HCT116 (cell line): ENCODE results near the gene HMGCL. TPM values are rescaled to one million over a fixed set of nuclear protein-coding genes. Genes with fewer than 3 reads are reported as not detected.

Experiments used
- ATAC-seq: fragments of 200-7000 bp; cut with Tn5 transposase; 2 replicates; pipeline ENCODE4 v1.9.1; 2020; ENCODE audit warnings: mild to moderate bottlenecking, moderate library complexity
- BruUV-seq: library from RNA; stranded (reverse); fragments of 400-500 nt; replicated peaks from 2 replicates; lab custom pipeline; 2021; lab: Mats Ljungman, UMichigan
- CTCF ChIA-PET: fragments of 300-600 bp; sonication (Branson Sonifier 250); formaldehyde crosslinking; loops from one replicate; lab custom pipeline; 2021; ENCODE audit warnings: antibody characterized with exemption; lab: Charles Lee
- POLR2A ChIA-PET: fragments of 300-600, 350-600 bp; sonication (Branson Sonifier 250); formaldehyde crosslinking; loops from one replicate; lab custom pipeline; 2021; ENCODE audit warnings: antibody characterized with exemption; lab: Charles Lee
- RAD21 ChIA-PET, 2 experiments: fragments of 300-600 bp; sonication (Branson Sonifier 250); formaldehyde crosslinking; loops; one replicate each; lab custom pipeline; 2023; ENCODE audit warnings: low total read pairs in 2 of 2; ENCODE audit not compliant: uncharacterized antibody in 2 of 2, unreplicated experiment in 2 of 2, low non-redundant PET in 1 of 2; lab: Charles Lee
- DNase-seq: peaks from one replicate; pipeline ENCODE4 v3.0.0-alpha.2; 2010; ENCODE audit warnings: low read depth, low spot score
- H2AFZ ChIP-seq: fragments of 200-600 bp; shearing (Covaris generic), sonication (generic); 2 replicates; pipeline ENCODE4 v1.6.1; 2017; ENCODE audit warnings: low read depth, mixed run types, mixed read lengths, antibody characterized with exemption, low read length; ENCODE audit not compliant: poor library complexity, severe bottlenecking
- H3K27ac ChIP-seq: 2 replicates; pipeline ENCODE4 v1.5.1; 2012; ENCODE audit warnings: low read depth, low read length
- H3K27me3 ChIP-seq: fragments of 200-600 bp; sonication (generic); 2 replicates; pipeline ENCODE4 v1.6.1; 2016; ENCODE audit warnings: mixed run types, low read length, mixed read lengths; ENCODE audit not compliant: insufficient read depth
- H3K36me3 ChIP-seq, 2 experiments: fragments of 200-500 bp in 1 of 2; fragments of 200-600 bp in 1 of 2; sonication (Bioruptor generic) in 1 of 2; sonication (generic) in 1 of 2; 2 replicates each; pipeline versions ENCODE4 v1.5.1 to v1.6.1; 2014 to 2016; ENCODE audit warnings: low read length in 2 of 2, inconsistent platforms in 1 of 2, mixed read lengths in 1 of 2, mixed run types in 1 of 2; ENCODE audit not compliant: insufficient read depth in 2 of 2, control insufficient read depth in 1 of 2
- H3K4me1 ChIP-seq, 2 experiments: fragments of 200-600 bp in 1 of 2; sonication (generic) in 1 of 2; 2 replicates each; pipeline versions ENCODE4 v1.5.1 to v1.6.1; 2012 to 2017; ENCODE audit warnings: low read length in 2 of 2, inconsistent platforms in 1 of 2, mild to moderate bottlenecking in 1 of 2, mixed read lengths in 1 of 2, mixed run types in 1 of 2, moderate library complexity in 1 of 2; ENCODE audit not compliant: insufficient read depth in 2 of 2, control insufficient read depth in 1 of 2
- H3K4me2 ChIP-seq: fragments of 200-600 bp; sonication (generic); 2 replicates; pipeline ENCODE4 v1.6.1; 2017; ENCODE audit warnings: mixed run types, low read length, mixed read lengths
- H3K4me3 ChIP-seq, 2 experiments: fragments of 200-600 bp in 1 of 2; sonication (generic) in 1 of 2; replicated peaks in 1 of 2; 2 replicates each; pipeline ENCODE4 v1.5.1; 2011 to 2016; ENCODE audit warnings: low read length in 2 of 2, control low read depth in 1 of 2, low read depth in 1 of 2, mild to moderate bottlenecking in 1 of 2, mixed read lengths in 1 of 2, mixed run types in 1 of 2
- H3K79me2 ChIP-seq: fragments of 200-600 bp; sonication (generic); 2 replicates; pipeline ENCODE4 v1.6.1; 2017; ENCODE audit warnings: mild to moderate bottlenecking, mixed run types, low read length, moderate library complexity, mixed read lengths; ENCODE audit not compliant: insufficient read depth
- H3K9ac ChIP-seq: fragments of 200-600 bp; sonication (generic); 2 replicates; pipeline ENCODE4 v1.6.1; 2016; ENCODE audit warnings: low read length, mixed read lengths
- H3K9me2 ChIP-seq: fragments of 200-600 bp; sonication (generic), shearing (Covaris generic); 2 replicates; pipeline ENCODE4 v1.6.1; 2017; ENCODE audit warnings: mixed run types, mild to moderate bottlenecking, moderate library complexity; ENCODE audit not compliant: insufficient read depth
- H3K9me3 ChIP-seq, 2 experiments: fragments of 200-500 bp in 1 of 2; fragments of 200-600 bp in 1 of 2; sonication (Bioruptor generic) in 1 of 2; sonication (generic) in 1 of 2; 2 replicates each; pipeline ENCODE4 v1.6.1; 2014 to 2017; ENCODE audit warnings: low read length in 2 of 2, mixed read lengths in 2 of 2, inconsistent platforms in 1 of 2, low read depth in 1 of 2, mild to moderate bottlenecking in 1 of 2, mixed run types in 1 of 2, moderate library complexity in 1 of 2; ENCODE audit not compliant: control insufficient read depth in 1 of 2, insufficient read depth in 1 of 2
- H4K20me1 ChIP-seq: fragments of 200-600 bp; sonication (generic), shearing (Covaris generic); 2 replicates; pipeline ENCODE4 v1.6.1; 2017; ENCODE audit warnings: mixed run types, mild to moderate bottlenecking, moderate library complexity; ENCODE audit not compliant: insufficient read depth
- ATF3 ChIP-seq: IDR thresholded peaks from 2 replicates; pipeline ENCODE4 v1.6.1; 2012
- CBX3 ChIP-seq: IDR thresholded peaks from 2 replicates; pipeline ENCODE4 v1.6.1; 2012; ENCODE audit warnings: low read depth
- CEBPB ChIP-seq: IDR thresholded peaks from 2 replicates; pipeline ENCODE4 v1.6.1; 2012; ENCODE audit warnings: low read depth
- CTCF ChIP-seq, 3 experiments: fragments of 200-600 bp in 1 of 3; sonication (generic) in 1 of 3; IDR thresholded peaks in 2 of 3; conservative IDR thresholded peaks in 1 of 3; 2 replicates each; pipeline ENCODE4 v1.5.1; 2012 to 2017; ENCODE audit warnings: low read depth in 2 of 3, low read length in 2 of 3, antibody characterized with exemption in 1 of 3, borderline replicate concordance in 1 of 3, control low read depth in 1 of 3, mild to moderate bottlenecking in 1 of 3, mixed read lengths in 1 of 3, mixed run types in 1 of 3, moderate library complexity in 1 of 3; ENCODE audit not compliant: insufficient read depth in 1 of 3
- EGR1 ChIP-seq: IDR thresholded peaks from 2 replicates; pipeline ENCODE4 v1.6.1; 2012; ENCODE audit warnings: low read depth
- ELF1 ChIP-seq: IDR thresholded peaks from 2 replicates; pipeline ENCODE4 v1.6.1; 2012; ENCODE audit warnings: low read depth, borderline replicate concordance
- EZH2 ChIP-seq: fragments of 200-600 bp; sonication (generic); IDR thresholded peaks from 2 replicates; pipeline ENCODE4 v1.6.1; 2017; ENCODE audit warnings: antibody characterized with exemption, mixed run types
- EZH2phosphoT487 ChIP-seq: fragments of 200-600 bp; IDR thresholded peaks from 2 replicates; pipeline ENCODE4 v1.6.1; 2018; ENCODE audit warnings: antibody characterized with exemption, borderline replicate concordance
- FOSL1 ChIP-seq: IDR thresholded peaks from 2 replicates; pipeline ENCODE4 v1.6.1; 2012; ENCODE audit warnings: low read depth
- JUND ChIP-seq: IDR thresholded peaks from 2 replicates; pipeline ENCODE4 v1.6.1; 2012
- MAX ChIP-seq: IDR thresholded peaks from 2 replicates; pipeline ENCODE4 v1.6.1; 2012
- POLR2A ChIP-seq: IDR thresholded peaks from 2 replicates; pipeline ENCODE4 v1.7.0; 2011; ENCODE audit warnings: borderline replicate concordance; ENCODE audit not compliant: insufficient read depth, insufficient read length; ENCODE audit errors: extremely low read depth
- POLR2AphosphoS5 ChIP-seq: IDR thresholded peaks from 2 replicates; pipeline ENCODE4 v1.6.1; 2011; ENCODE audit warnings: mild to moderate bottlenecking, low read depth, low read length, moderate library complexity
- RAD21 ChIP-seq: IDR thresholded peaks from 2 replicates; pipeline ENCODE4 v1.6.1; 2012; ENCODE audit warnings: low read depth, mild to moderate bottlenecking
- SIN3A ChIP-seq: IDR thresholded peaks from 2 replicates; pipeline ENCODE4 v1.6.1; 2012; ENCODE audit warnings: low read depth
- SP1 ChIP-seq: IDR thresholded peaks from 2 replicates; pipeline ENCODE4 v1.6.1; 2012; ENCODE audit warnings: low read depth
- SRF ChIP-seq: IDR thresholded peaks from 2 replicates; pipeline ENCODE4 v1.6.1; 2012; ENCODE audit warnings: low read depth
- TCF7L2 ChIP-seq: IDR thresholded peaks from 2 replicates; pipeline ENCODE4 v1.7.0; 2011; ENCODE audit warnings: borderline replicate concordance, inconsistent platforms; ENCODE audit not compliant: insufficient read depth, insufficient read length; ENCODE audit errors: extremely low read depth
- YY1 ChIP-seq: IDR thresholded peaks from 2 replicates; pipeline ENCODE4 v1.6.1; 2011; ENCODE audit warnings: low read length, low read depth, moderate library complexity, mild to moderate bottlenecking; ENCODE audit not compliant: insufficient replicate concordance; ENCODE audit errors: extremely low read depth
- ZFX ChIP-seq: fragments of 450-650 bp; IDR thresholded peaks from 2 replicates; pipeline ENCODE4 v1.6.1; 2017
- ZNF274 ChIP-seq: fragments of 200-500 bp; sonication (Bioruptor generic); IDR thresholded peaks from 2 replicates; pipeline ENCODE4 v1.6.1; 2014; ENCODE audit warnings: mild to moderate bottlenecking, low read depth, low read length, inconsistent platforms
- intact Hi-C: fragments of 100-400 bp; cut with micrococcal nuclease; formaldehyde crosslinking; loops from 2 replicates; pipeline ENCODE4 v1.10.0; 2022
- total RNA-seq: library from RNA; stranded (reverse); gene quantifications from one replicate; pipeline ENCODE4 v1.2.1, GENCODE V29; 2021; ENCODE audit not compliant: unreplicated experiment
- TF ChIP-seq, protein P1 (sequence below): IDR thresholded peaks from 2 replicates; pipeline ENCODE4 v1.6.1; 2012; ENCODE audit warnings: low read depth

The HMGCL gene
- total RNA-seq, 1 experiment from 2014 or later = 36.2 TPM

DNA sequence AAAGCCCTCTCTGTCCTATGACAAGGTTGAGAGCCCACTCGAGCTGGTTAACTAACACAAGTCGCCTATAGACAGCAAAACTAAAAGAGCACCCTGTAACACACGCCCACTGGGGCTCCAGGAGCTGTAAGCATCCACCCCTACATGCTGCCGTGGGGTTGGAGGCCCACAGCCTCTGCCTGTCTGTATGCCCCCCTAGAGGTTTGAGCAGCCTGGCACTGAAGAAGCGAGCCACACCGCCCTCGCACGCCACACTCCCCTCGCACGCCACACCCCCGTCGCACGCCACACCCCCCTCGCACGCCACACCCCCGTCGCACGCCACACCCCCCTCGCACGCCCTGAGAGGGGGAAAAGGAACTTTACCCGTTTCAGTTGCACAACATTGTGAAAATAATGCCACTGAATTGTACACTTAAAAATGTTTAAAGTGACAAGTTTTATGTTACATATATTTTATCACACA lies 13.2 kb upstream of the HMGCL start:
- no TSS peak for BruUV-seq
- no peaks in the 10 kb centered on the region for H3K79me2 ChIP-seq
- H2AFZ ChIP-seq = peak overlapping the region; percentile 96
- H3K27me3 ChIP-seq = peaks cover 5% of the 10 kb centered on the region; the same call in 1 of the 2 replicates
- peaks cover 5 to 15% of the 10 kb centered on the region in 2 experiments; a peak in 3 of 4 replicates for H3K4me1 ChIP-seq
- H3K9me2 ChIP-seq = no peaks in the 10 kb centered on the region
- no peak overlapping the region for H3K27ac ChIP-seq
- ChIA-PET RAD21 (interaction anchor here in 1 of 2 experiments (1.2 kb wide), 1 partner anchor 29 kb away, joined by 3 read pairs; no protein-coding TSS in a partner anchor), POLR2A (interaction anchor here (0.6 kb wide), 1 partner anchor 17 kb away, joined by 3 read pairs; no protein-coding TSS in a partner anchor), CTCF (no interaction called here)
- H3K36me3 ChIP-seq = no peaks in the 10 kb centered on the region
- H3K9me3 ChIP-seq = no peaks in the 10 kb centered on the region
- ATAC-seq = peak; percentile 99
- intact Hi-C loops = no loop called here
- peak overlapping the region; percentile 79 for H3K4me2 ChIP-seq
- H3K4me3 ChIP-seq = peak overlapping the region; percentile 19 to 48
- DNase-seq = peak; percentile 8
- H3K9ac ChIP-seq = no peak overlapping the region
- no peaks in the 10 kb centered on the region for H4K20me1 ChIP-seq
- TF ChIP-seq EGR1 (peak; percentile 53), ATF3 (no peak), TCF7L2 (no peak), MAX (peak; percentile 51; the same call in 1 of the 2 replicates), SP1 (peak; percentile 37; the same call in 1 of the 2 replicates), YY1 (no peak), CBX3 (no peak), CEBPB (no peak), SIN3A (no peak), FOSL1 (no peak), EZH2phosphoT487 (no peak), POLR2A (no peak), CTCF (IDR thresholded peaks at IDR 0.05 in 2 of 3, conservative IDR thresholded peaks at IDR 0.05 in 1 of 3; ENCODE audit: borderline replicate concordance in 1 of 3, insufficient read depth in 1 of 3, low read depth in 2 of 3, low read length in 2 of 3) (0 out of 6 replicates have a peak, but pooled peaks of 1 of the 3 experiments have one; percentile 2), SRF (no peak), JUND (no peak), ZFX (no peak), RAD21 (no peak), ELF1 (no peak), POLR2AphosphoS5 (peak; percentile 39), EZH2 (no peak), ZNF274 (no peak)
- TF ChIP-seq, protein P1, sequence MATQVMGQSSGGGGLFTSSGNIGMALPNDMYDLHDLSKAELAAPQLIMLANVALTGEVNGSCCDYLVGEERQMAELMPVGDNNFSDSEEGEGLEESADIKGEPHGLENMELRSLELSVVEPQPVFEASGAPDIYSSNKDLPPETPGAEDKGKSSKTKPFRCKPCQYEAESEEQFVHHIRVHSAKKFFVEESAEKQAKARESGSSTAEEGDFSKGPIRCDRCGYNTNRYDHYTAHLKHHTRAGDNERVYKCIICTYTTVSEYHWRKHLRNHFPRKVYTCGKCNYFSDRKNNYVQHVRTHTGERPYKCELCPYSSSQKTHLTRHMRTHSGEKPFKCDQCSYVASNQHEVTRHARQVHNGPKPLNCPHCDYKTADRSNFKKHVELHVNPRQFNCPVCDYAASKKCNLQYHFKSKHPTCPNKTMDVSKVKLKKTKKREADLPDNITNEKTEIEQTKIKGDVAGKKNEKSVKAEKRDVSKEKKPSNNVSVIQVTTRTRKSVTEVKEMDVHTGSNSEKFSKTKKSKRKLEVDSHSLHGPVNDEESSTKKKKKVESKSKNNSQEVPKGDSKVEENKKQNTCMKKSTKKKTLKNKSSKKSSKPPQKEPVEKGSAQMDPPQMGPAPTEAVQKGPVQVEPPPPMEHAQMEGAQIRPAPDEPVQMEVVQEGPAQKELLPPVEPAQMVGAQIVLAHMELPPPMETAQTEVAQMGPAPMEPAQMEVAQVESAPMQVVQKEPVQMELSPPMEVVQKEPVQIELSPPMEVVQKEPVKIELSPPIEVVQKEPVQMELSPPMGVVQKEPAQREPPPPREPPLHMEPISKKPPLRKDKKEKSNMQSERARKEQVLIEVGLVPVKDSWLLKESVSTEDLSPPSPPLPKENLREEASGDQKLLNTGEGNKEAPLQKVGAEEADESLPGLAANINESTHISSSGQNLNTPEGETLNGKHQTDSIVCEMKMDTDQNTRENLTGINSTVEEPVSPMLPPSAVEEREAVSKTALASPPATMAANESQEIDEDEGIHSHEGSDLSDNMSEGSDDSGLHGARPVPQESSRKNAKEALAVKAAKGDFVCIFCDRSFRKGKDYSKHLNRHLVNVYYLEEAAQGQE = no peak
